Liver (tissue), 9 donors: Measurements from ENCODE around the gene ANKRD65. TPM values are rescaled to one million over a fixed set of nuclear protein-coding genes. Genes with fewer than 3 reads are reported as not detected.
"Not testable (repeated sequence)": the region's sequence is repeated elsewhere in the genome, so short reads cannot be mapped to it uniquely, and the experiment has no call there.

Experiments
- DNase-seq: peaks from one replicate; pipeline ENCODE4 v3.0.0-alpha.2; 2017; ENCODE audit warnings: low spot score
- H3K27ac ChIP-seq, 2 donors: one replicate each; pipeline ENCODE4 v1.7.0; 2013; ENCODE audit warnings: inconsistent platforms in 2 of 2, low read length in 2 of 2, control low read depth in 1 of 2, low read depth in 1 of 2, mild to moderate bottlenecking in 1 of 2
- H3K27me3 ChIP-seq, 4 donors: one replicate each; pipeline versions ENCODE4 v1.6.1 to v1.7.0; 2013; ENCODE audit warnings: low read length in 3 of 4, inconsistent platforms in 1 of 4, mild to moderate bottlenecking in 1 of 4, moderate library complexity in 1 of 4; ENCODE audit not compliant: control insufficient read depth in 4 of 4, insufficient read depth in 4 of 4
- H3K36me3 ChIP-seq, 4 donors: one replicate each; pipeline versions ENCODE4 v1.6.1 to v1.7.0; 2013; ENCODE audit warnings: low read length in 3 of 4, mild to moderate bottlenecking in 3 of 4, low read depth in 1 of 4, moderate library complexity in 1 of 4; ENCODE audit not compliant: control insufficient read depth in 4 of 4, insufficient read depth in 3 of 4
- H3K4me1 ChIP-seq, 4 donors: one replicate each; pipeline versions ENCODE4 v1.6.1 to v1.7.0; 2013; ENCODE audit warnings: low read length in 3 of 4, mild to moderate bottlenecking in 3 of 4, moderate library complexity in 1 of 4; ENCODE audit not compliant: control insufficient read depth in 4 of 4, insufficient read depth in 4 of 4
- H3K4me3 ChIP-seq, 3 donors: one replicate each; pipeline versions ENCODE4 v1.6.1 to v1.7.0; 2013; ENCODE audit warnings: low read length in 3 of 3, control low read depth in 1 of 3, low read depth in 1 of 3, mild to moderate bottlenecking in 1 of 3
- H3K9ac ChIP-seq, 2 donors: one replicate each; pipeline ENCODE4 v1.7.0; 2013; ENCODE audit warnings: low read length in 2 of 2, mild to moderate bottlenecking in 2 of 2, moderate library complexity in 2 of 2, control low read depth in 1 of 2, low read depth in 1 of 2
- H3K9me3 ChIP-seq, 4 donors: one replicate each; pipeline versions ENCODE4 v1.6.1 to v1.7.0; 2013; ENCODE audit warnings: low read length in 3 of 4; ENCODE audit not compliant: control insufficient read depth in 4 of 4
- EGR1 ChIP-seq, 2 donors: IDR thresholded peaks; 2 replicates each; pipeline ENCODE4 v1.6.1; 2016 to 2018; ENCODE audit warnings: antibody characterized with exemption in 2 of 2, low read depth in 2 of 2
- FOXA2 ChIP-seq: IDR thresholded peaks from 2 replicates; pipeline ENCODE4 v1.6.1; 2016; ENCODE audit warnings: antibody characterized with exemption
- GABPA ChIP-seq, 2 donors: IDR thresholded peaks in 1 of 2; conservative IDR thresholded peaks in 1 of 2; 2 replicates each; pipeline ENCODE4 v1.6.1; 2016; ENCODE audit warnings: antibody characterized with exemption in 2 of 2, mild to moderate bottlenecking in 1 of 2, moderate library complexity in 1 of 2
- MAX ChIP-seq: IDR thresholded peaks from 2 replicates; pipeline ENCODE4 v1.6.1; 2016; ENCODE audit warnings: antibody characterized with exemption
- NR2F2 ChIP-seq: IDR thresholded peaks from 2 replicates; pipeline ENCODE4 v1.6.1; 2016; ENCODE audit warnings: antibody characterized with exemption
- RAD21 ChIP-seq, 2 donors: IDR thresholded peaks; 2 replicates each; pipeline ENCODE4 v1.6.1; 2016; ENCODE audit warnings: antibody characterized with exemption in 2 of 2, mild to moderate bottlenecking in 2 of 2
- REST ChIP-seq: IDR thresholded peaks from 2 replicates; pipeline ENCODE4 v1.6.1; 2016; ENCODE audit warnings: antibody characterized with exemption, mild to moderate bottlenecking
- RXRA ChIP-seq, 2 donors: IDR thresholded peaks; 2 replicates each; pipeline ENCODE4 v1.6.1; 2017 to 2018; ENCODE audit warnings: antibody characterized with exemption in 2 of 2, mild to moderate bottlenecking in 1 of 2
- YY1 ChIP-seq: IDR thresholded peaks from 2 replicates; pipeline ENCODE4 v1.6.1; 2016; ENCODE audit warnings: antibody characterized with exemption, mild to moderate bottlenecking
- WGBS: extraction: QIAGEN DNeasy Blood & Tissue Kit; methylation state at CpG from one replicate; pipeline ENCODE4 v1.1.7; 2013; 5-methylcytosine and 5-hydroxymethylcytosine counted together
- polyA plus RNA-seq, 2 donors: library from polyadenylated mRNA; stranded (reverse) in 1 of 2; unstranded in 1 of 2; fragments of 200-250 nt in 1 of 2; fragments of >200 nt in 1 of 2; fragmentation: Nextera tagmentation in 1 of 2; extraction: Ambion mirVana in 1 of 2; gene quantifications; one replicate each; pipeline versions ENCODE4 v1.2.1 to v1.2.3, GENCODE V29; 2013 to 2015
- total RNA-seq, 2 donors: library from RNA; depleted of rRNA; stranded (reverse); fragments of >200 nt; gene quantifications; one replicate each; pipeline ENCODE4 v1.2.3, GENCODE V29; 2014
- TF ChIP-seq, protein P1 (sequence below): fragments of 150-350 bp; IDR thresholded peaks from 2 replicates; pipeline ENCODE4 v1.5.1; 2017; ENCODE audit warnings: improper control_type of control experiment, low read depth, low read length; ENCODE audit not compliant: missing input control
- donor health status: healthy.
- donor health status: healthy.
- donor health status: healthy.
- donor health status: healthy.
- donor health status: healthy.

Gene ANKRD65
- total and polyA plus RNA-seq, 4 donors: 0.14 to 0.31 (median 0.23) TPM

GRCh38 chr1:1403653-1404052 lies 17.4 kb downstream of the ANKRD65 start (continued):
- TF ChIP-seq REST (no peak), MAX (no peak), FOXA2 (no peak), RXRA (IDR thresholded peaks at IDR 0.05) (no peak), YY1 (no peak)

- H3K9ac ChIP-seq, H3K9me3 ChIP-seq, DNase-seq, H3K27me3 ChIP-seq, H3K4me3 ChIP-seq: not testable (repeated sequence)
- Histone ChIP-seq H3K27ac (peak overlapping the region in 1 of 2 donors; percentile 75), H3K36me3 (peaks cover 0 to 19% (median 13%) of the 10 kb centered on the region in 4 donors), H3K4me1 (peaks cover 2 to 62% (median 53%) of the 10 kb centered on the region in 4 donors)
- 83% methylated on average over 9 of the region's 9 CpGs for WGBS
These were observed 18.1 kb downstream of the ANKRD65 start for GRCh38 chr1:1402901-1403392.

DNA sequence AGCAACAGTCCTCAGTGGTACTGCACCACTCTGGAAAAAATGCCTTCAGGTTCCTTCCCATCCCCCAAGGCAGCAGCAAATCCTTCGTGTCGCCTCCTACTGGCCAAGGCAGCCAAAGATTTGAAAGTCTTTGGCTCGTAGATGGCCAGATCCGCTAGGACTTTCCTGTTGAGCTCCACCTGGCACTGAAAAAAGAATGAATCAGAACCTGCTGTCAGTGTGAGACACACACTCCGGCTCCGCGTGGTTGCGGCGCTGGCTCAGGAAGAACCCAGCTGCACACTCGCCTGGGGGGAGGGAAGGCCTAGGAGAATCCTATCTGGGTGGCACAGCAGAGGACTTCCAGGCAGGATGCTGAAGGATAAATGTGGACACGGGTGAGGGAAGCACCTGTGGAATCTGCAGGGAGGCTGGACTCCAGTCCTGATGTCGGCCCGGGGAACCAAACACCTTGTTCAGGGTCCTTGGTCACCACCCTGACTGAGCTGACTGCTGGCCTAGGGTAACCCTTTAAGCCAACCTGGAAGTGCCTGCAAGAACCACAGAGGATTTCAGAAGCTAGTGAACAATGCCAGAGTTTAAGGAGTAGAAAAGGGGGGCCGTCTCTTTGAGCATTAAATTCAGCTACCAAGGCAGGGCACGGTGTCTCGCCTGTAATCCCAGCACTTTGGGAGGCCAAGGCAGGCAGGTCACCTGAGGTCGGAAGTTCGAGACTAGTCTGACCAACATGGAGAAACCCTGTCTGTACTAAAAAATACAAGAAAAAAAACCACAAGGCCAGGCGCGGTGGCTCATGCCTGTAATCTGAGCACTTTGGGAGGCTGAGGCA lies 18.8 kb downstream of the ANKRD65 start:
- H3K4me3 ChIP-seq: peak overlapping the region in 2 of 3 donors; percentile 62 to 99
- WGBS: 53% methylated on average over 20 of the region's 20 CpGs
- H3K27me3 ChIP-seq: no peaks in the 10 kb centered on the region
- TF ChIP-seq NR2F2: no peak
- TF ChIP-seq RXRA (IDR thresholded peaks at IDR 0.05): peak in 1 of 2 donors; percentile 9
- TF ChIP-seq, protein P1, sequence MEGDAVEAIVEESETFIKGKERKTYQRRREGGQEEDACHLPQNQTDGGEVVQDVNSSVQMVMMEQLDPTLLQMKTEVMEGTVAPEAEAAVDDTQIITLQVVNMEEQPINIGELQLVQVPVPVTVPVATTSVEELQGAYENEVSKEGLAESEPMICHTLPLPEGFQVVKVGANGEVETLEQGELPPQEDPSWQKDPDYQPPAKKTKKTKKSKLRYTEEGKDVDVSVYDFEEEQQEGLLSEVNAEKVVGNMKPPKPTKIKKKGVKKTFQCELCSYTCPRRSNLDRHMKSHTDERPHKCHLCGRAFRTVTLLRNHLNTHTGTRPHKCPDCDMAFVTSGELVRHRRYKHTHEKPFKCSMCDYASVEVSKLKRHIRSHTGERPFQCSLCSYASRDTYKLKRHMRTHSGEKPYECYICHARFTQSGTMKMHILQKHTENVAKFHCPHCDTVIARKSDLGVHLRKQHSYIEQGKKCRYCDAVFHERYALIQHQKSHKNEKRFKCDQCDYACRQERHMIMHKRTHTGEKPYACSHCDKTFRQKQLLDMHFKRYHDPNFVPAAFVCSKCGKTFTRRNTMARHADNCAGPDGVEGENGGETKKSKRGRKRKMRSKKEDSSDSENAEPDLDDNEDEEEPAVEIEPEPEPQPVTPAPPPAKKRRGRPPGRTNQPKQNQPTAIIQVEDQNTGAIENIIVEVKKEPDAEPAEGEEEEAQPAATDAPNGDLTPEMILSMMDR: peak; percentile 36
- peak in 1 of 2 donors; percentile 17 for TF ChIP-seq GABPA (IDR thresholded peaks at IDR 0.05 in 1 of 2, conservative IDR thresholded peaks at IDR 0.05 in 1 of 2)
- TF ChIP-seq RAD21 (IDR thresholded peaks at IDR 0.05): peak; percentile 34 to 68
- no peak for TF ChIP-seq EGR1 (IDR thresholded peaks at IDR 0.05; ENCODE audit: low read depth in 2 of 2)
- H3K9me3 ChIP-seq: no peaks in the 10 kb centered on the region
- H3K9ac ChIP-seq: no peak overlapping the region
- peak overlapping the region; percentile 75 to 83 for H3K27ac ChIP-seq
- DNase-seq: no peak
- H3K4me1 ChIP-seq: peaks cover 4 to 66% (median 58%) of the 10 kb centered on the region in 4 donors
- peaks cover 1 to 26% (median 18%) of the 10 kb centered on the region in 4 donors for H3K36me3 ChIP-seq
